ENCODE measurements around the gene HIP1.
"Not testable (repeated sequence)": the region's sequence is repeated elsewhere in the genome, so short reads cannot be mapped to it uniquely, and the experiment has no call there.

Gene HIP1

DNA sequence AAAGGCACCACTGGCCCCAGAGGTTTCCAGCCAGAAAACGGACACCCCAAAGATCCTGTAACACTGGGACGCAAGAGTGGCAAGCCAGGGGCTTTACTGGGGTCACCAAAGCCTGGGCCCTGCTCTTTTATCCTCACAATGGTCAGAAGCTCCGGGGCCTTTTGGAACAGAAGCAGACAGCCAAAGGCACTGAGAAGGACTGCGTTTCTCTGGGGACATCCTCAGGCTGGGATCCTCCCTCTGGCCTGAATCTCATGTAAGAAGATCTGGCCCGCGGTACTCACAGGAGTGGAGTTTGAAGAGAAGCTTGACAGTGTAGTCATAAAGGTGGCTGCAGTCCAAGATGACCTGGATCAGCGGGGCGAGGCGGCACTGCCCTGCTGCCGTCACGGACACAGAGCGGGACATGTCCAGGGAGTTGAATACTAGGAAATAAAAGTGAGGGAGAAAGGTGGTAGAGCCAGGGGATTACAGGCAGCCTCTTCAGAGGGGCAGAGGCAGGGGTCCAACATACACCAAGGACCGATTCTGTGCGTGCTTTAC, 165.2 kb downstream of the HIP1 start:
- DNase-seq (ENCODE audit: low read depth), result no peak

DNA sequence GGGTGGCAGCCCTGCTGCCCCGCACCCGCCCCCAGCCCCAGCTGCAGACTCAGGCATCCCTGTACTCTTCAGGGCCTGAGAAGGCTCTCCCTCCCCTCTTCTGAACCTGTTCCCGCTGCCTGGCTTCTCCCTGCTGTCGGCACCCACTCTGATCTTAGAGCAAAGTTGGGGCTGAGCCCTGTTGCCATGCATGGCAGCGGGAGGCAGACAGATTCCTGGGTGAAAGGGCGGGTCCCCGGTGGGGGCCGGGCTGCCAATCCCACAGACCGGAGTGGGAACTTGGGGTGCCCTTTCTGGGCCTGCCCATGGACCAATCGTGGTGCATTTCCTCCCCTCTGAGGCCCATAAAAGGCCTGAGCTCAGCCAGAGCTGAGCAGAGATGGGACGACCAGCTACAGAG, 165.9 kb downstream of the HIP1 start:
- DNase-seq (ENCODE audit: low read depth), result no peak

DNA sequence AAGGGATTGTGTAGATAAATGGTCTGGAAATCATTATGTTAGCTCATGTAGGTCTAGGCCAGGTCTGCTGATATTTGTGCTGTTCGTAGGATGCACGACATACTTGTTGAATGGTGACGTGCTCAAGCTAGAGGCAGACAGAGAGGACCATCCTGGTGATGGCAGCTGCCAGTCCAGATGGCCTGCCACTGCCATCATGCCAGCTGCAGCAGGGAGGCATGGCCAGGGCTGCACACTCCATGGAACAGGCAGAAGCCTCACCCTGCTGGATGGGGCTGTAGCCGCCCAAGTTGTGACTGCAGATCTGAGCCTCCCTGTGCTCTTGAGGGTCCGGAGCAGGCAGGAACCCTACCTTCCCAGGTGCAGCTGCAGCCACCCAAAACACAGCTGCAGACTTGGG, 166.3 kb downstream of the HIP1 start:
- DNase-seq (ENCODE audit: low read depth), result no peak

DNA sequence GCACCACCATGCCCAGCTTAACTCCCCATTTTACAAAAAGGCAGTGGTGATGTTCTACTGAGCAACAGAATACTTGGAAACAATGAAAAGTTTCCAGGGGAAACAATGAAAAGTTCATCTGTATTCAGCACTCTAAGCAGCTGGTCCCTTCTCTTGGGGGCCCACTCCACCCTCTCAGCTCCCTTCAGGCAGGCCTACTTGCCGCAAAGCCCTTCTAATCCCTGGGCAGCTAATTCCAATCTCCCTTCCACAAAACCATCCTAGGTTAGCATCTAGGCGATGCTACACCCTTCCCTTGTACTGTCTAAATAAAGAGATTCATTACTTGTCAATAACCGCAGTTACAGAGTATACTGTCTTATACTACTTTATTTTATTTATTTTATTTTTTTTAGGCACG, 167.5 kb downstream of the HIP1 start:
- DNase-seq (ENCODE audit: low read depth), result no peak

DNA sequence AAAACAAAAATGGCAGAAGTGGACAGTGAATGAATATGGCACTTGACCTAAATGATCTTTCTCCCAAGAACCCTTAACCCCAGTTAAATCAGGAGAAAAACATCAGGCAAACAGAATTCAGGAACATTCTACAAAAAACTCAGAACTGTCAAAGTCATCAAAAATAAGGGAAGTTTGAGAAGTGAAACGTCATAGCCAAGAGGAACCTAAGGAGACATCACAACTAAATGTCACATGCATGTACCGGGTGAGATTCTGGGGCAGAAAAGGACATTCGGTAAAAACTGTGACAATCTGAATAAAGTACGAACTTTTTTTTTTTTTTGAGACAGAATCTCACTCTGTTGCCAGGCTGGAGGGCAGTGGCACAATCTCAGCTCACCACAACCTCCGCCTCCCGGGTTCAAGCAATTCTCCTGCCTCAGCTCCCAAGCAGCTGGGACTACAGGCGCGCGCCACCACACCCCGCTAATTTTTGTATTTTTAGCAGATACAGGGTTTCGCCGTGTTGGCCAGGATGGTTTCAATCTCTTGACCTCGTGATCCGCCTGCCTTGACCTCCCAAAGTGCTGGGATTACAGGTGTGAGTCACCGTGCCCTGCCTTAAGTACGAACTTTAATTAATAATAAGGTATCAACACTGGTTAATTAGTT, 169.0 kb downstream of the HIP1 start:
- not testable (repeated sequence) for DNase-seq (ENCODE audit: low read depth)

DNA sequence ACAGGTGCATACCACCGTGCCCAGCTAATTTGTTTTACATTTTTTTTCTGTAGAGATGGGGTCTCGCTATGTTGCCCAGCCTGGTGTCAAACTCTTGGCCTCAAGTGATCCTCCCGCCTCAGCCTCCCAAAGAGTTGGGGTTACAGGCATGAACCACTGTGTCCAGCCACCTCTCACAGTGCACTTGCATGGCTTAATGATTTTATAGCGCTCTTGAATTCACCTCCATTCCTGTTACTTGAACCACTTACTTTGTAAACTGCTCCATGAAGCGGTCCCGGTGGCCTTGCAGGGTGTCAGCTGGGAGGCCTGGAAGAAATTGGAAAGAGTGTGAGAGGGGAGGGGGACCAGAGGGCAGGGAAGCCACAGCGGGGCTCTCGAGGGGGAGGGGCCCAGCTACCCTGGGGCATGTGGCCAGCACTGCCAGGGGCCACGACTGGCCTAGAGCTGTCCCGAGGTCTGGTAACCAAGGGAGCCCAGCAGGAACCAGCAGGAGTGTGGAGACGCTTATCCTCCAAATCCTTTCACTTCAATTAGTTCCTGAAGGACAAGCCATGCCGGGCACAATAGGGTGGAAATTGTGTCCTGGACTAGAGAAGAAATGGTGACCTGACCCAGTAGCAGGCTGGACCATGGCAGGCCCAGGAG, 170.7 kb downstream of the HIP1 start:
- no peak for DNase-seq (ENCODE audit: low read depth)

DNA sequence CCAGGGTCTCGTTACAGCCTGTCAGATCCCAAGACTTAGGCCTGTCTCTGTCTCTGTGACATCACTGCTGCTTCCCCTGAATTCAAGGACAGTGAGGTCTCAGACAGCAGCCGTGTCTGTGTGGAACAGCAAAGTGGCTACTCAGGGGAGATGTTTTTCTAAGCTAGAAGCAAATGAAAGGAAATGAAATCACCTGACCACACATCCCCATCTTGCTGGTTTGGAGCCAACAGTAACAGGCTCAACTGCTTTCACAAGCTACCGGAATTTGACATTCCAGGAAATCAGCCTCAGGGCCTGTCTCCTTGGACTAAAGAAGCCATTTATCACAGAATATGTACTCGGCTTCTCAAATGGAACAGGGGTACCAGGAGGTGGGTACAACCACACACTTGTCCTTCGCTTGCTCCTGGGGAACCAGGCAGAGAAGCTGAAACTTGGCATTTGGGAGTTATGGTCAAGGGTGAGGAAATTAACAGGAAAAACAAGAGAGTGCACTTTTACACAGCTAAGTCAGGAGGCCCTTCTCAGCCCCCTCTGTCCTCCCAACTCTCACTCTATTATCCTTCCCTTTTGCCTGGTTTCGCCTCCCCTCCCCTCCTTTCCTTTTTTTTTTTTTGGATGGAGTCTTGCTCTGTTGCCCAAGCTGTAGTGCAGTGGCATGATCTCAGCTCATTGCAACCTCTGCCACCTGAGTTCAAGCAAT, 173.5 kb downstream of the HIP1 start:
- DNase-seq (ENCODE audit: low read depth), result no peak

DNA sequence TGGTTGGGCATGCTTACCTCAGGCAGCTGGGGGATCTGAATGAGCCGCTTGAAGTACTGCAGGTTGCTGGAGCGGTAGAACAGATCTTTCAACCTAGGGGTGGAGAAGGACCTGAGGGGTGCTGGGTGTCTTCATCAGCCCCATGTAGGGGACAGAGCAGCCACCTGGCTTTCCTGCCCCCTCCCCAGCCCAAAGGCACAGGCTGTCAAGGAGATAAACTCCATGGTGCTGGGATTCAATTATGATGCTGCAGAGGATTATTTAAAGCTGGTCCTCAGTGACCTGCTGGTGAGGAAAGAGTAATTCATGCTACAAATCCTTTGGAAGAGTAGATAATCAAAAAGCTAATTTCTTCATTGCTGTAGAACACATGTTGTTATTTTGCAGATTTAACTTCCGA, 175.6 kb downstream of the HIP1 start:
- no peak for DNase-seq (ENCODE audit: low read depth)

DNA sequence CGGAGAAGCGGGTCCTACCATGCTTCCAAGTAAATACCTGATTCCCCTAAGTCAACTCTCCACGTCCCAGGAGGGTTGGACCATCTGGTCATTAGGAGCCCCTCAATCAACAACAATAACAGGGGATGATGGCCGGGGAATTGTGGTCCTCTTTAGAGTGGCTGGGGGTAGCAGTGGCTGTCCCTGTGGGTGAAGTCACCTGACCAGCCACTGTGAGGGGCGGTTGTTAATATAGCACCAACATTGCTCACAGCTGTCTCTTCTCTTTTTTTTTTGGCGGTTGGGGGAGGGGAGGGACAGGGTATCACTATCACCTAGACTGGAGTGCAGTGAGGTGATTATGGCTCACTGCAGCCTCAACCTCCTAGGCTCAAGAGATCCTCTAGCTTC, 178.8 kb downstream of the HIP1 start:
- no peak for DNase-seq (ENCODE audit: low read depth)

DNA sequence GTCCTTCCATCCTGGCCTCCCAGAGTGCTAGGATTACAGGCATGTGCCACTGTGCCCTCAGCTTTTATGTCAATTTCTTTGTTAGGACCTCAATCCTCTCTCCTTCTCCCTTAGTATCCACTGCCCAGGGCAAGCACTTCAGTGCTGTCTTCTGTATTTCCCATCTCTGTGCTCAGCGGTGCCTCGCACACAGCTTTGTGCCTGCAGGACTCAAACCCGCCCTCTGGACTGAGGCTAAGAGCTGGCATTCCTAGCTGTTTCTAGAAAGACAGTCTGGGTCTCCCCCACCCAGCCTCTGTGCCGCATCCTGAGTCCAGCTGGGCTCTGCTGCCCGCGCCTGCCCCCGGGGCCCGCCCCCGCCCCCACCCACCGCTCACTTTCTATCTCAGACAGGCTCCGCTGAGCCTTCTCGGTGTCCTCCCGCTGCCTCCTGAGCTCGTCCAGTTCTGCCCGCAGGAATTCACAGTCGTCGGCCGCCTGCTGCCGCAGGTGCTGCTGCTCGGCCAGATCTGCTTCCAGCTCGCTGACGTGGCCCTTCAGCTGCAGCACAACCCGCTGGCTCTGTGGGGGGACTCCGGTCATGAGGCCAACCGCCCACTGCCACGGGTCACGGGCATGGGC, 179.3 kb downstream of the HIP1 start:
- no peak for DNase-seq (ENCODE audit: low read depth)

DNA sequence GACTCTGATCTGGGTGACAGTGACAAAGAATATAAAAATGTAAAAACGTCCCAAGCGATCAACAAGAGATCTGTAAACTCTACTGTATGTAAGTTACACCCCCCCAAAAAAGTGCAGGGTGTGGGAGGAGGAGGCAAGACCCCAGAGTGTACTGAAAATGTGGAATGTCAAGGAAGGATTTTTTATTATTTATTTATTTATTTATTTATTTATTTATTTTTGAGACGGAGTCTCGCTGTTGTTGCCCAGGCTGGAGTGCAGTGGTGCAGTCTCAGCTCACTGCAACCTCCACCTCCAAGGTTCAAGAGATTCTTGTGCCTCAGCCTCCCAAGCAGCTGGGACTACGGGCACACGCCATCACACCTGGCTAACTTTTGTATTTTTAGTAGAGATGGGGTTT, 181.9 kb downstream of the HIP1 start:
- DNase-seq (ENCODE audit: low read depth), result not testable (repeated sequence)

DNA sequence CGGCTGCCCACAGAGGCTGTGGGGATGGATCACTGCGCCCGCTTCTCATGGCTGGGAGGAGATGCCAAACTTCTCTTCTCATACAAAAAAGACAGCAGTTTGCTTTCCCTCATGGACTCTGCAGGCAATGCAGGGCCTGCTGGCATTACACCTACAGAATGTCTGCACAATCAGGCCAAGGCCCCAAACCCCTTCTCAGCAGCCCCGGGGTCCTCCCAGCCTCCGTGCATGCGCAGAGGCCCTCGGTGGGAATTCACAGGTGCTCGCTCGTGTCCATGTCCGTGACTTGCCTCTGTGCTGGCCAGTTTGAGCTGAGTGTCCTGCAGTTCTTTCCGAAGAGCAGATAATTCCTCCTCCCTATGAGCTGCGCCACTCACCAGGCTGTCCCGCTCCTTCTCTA, 183.0 kb downstream of the HIP1 start:
- no peak for DNase-seq (ENCODE audit: low read depth)

DNA sequence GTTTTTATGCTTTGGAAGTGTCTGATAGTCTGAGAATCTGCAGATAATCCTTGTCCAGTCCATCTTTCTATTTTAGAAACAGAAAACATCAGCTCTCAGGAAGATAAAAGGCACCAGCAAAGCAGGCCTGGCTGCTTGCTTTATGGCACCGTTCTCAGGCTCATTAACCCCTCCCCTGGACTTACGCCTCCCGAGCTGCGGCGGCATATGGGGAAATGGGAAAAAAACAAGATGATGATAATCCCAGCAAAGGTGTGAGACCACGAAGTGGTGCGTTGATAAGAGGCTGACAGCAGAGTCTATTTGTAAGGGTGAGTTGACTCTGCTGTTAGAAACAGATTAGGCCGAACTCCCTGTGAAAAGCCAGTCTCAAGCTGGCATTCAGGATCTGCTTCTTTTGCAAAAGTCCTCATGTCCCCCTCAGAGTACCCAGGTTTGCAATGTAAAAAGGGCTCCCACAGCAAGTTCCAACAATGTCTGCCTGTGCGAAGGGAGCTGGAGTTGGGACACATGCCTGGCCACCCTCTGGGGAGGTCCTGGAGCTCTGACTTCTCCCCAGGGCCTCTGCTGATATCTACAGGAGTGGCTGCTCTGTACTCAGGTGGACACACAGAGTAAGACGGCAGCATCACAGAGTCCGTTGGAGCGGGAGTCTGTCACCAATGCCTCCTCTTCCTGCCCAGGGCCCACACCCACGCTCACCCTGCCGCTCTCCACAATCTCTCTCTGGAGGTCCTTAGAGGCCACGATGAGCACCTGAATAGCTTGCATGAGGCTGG, 192.3 kb downstream of the HIP1 start:
- DNase-seq (ENCODE audit: low read depth), result no peak

DNA sequence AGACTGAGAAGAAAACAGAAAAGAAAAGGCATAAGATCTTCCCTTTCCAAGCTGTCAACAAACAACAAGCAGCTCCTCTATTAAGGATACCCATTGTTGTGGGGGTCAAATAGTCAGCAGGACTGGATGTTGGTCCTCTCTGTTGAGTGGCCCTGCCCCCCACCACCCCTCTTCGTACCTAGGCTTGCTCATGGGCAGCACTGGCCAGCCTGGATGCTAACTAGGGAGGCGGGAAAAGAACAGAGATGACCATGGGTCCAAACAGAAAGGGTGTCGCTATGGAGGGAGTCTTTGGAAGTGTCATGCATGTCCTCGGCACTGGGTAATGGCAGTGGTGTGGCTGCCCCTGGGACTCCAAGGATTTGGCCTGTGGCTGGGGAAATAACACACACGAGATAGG, 201.0 kb downstream of the HIP1 start:
- no peak for DNase-seq (ENCODE audit: low read depth)

DNA sequence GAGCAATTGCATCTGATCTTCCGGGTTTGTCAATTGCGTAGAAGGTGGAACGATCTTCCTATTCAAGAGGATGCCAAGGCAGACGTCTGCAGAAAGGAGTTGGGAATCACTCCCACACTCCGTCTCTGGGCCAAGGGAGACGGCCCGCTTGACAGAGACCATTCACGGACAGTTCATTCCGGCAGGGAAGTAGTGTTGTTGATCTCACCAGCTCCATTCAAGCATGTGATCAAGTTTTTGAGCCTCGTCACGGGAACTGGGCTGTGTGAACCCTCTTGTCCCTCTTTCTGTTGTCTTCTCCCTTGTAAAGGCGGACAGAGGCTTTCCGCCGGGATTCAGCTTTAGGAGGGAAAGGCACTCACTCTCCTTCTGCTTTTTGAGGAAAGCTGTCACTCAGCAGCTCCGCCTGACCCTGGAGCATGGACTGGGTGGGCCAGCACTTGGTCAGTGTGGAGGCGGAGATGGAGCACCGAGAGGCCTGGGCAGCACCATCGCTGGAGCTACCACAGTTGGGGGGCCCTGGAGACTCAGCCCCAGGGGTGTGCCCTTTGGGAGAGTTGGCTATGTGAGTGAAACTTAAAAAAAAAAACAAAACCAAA, 201.7 kb downstream of the HIP1 start:
- DNase-seq (ENCODE audit: low read depth), result no peak

DNA sequence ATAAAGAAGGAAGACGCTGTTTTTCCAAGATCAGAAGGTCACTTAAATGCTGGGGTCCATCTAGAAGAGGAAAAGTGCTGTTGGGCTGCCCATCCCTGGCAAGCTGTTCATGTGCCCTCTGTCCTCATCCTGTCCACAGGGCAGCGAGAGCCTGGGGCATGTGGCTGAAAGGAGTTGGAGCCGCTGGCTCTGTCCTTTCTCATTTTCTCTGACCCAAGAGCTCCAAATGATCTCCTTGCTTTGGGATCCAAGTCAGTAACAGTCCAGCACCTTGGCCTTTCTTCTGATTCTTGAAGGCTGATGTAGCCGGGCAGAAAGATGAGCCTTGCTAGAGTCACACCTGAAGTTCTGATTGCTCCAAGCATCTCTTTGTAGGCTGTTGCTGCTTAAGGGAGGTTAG, 202.2 kb downstream of the HIP1 start:
- no peak for DNase-seq (ENCODE audit: low read depth)

DNA sequence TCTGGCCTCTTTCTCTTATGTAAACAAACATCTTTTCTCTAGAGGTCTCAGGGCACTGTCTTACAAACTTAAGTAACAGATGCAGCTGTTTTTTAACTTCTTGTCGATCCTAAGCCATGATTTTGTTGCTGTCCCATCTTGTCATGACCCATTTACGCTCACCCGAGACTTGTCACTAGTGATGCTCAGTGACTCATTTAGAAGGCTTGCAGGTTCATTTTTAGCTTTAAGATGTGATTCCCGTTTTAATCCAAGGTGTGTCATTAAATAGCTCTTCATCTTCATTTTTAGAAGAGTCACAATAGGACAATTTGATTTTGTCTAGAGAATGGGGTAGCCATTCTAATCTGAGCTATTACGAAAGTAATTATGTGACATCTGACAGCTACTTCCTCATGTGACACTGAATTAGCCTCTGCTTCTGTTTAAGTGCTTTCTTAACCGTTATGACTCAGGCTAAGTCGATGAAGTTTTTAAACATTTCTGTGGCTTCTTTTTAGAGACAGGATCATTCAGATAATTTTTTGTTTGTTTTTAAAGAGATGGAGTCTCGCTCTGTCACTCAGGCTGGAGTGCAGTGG, 203.9 kb downstream of the HIP1 start:
- DNase-seq (ENCODE audit: low read depth), result no peak

DNA sequence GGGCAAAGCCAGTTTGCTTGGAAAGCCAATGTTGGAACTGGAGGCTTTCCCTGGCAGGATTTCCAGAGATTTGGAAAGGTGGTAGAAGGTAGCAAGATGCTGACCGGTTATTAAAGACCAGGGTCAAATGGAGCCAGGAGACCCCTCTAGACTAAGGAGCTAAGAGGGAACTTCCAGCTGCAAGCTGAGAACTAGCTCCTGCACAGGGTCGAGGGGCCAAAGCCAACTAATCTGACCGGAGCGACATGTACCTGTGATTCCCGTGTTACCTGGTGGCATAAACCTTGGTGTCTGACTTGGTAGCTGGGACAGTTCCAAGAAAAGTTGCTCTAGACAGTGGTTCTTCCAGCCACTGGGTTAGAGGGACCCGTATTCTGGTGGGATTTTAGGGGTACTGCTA, 204.8 kb downstream of the HIP1 start:
- no peak for DNase-seq (ENCODE audit: low read depth)

DNA sequence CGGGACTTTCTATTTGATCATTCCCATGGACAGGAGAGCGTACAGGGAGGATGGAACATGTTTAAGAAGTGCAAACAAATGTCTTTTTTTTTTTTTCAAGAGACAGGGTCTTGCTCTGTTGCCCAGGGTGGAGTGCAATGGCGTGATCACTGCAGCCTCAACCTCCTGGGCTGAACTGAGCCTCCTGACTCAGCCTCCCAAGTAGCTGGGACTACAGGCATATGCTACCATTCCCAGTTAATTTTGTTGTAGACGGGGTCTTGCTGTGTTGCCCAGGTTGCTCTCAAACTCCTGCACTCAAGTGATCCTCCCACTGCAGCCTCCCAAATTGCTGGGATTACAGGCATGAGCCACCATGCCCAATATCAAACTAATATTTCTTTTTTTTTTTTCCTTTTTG, 206.1 kb downstream of the HIP1 start:
- DNase-seq (ENCODE audit: low read depth), result no peak

DNA sequence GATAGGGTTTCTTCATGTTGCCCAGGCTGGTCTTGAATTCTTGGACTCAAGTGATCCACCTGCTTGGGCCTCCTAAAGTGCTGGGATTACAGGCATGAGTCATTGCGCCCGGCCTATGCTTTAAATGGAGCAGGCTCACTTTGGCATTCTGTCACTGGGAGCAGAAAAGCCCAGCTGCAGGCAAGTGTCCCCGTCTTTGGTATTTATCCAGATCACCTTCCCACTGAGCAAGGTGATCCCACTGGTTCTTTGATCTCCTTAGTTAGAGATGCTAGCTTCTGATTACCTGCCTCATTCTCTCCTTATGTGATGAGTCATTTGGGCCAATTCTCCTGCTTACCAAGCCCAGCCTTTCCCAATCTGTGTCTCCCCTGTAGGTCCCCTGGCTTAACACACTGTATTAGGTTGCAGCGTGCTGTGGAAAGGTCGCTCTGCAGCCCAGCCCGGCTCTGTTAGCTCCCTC, 207.4 kb downstream of the HIP1 start:
- no peak for DNase-seq (ENCODE audit: low read depth)

DNA sequence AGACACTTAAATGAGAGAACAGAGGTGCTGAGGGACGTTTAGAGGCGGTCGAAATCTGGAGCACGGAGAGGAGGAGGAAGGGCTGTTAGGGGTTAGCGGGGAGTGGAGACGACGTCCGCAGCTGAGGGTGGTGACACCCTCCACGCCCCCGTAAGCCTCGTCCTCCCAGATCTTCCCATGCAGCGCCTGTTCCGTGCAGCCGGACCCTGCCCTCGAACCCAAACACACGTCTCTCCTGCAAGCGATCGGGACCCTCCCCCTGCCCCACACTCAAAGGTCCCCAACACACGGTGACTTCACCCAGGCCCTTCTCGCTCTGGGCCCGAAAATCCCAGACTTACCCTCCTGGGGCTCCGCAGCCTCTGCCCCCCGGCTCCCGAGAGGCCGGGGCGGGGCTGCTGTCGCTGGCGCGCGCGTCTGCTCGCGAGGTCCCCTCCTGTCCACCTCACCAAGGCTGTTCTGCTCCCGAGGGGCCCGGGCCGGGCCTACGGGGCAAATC, 211.5 kb downstream of the HIP1 start:
- DNase-seq (ENCODE audit: low read depth), result not testable (repeated sequence)

All from activated T-cell treated with anti-CD3 and anti-CD28 coated beads for 48 hours (primary cell).